ENCODE measurements around the gene PPM1H.

GRCh38 chr12:62966990-62967506, 32.1 kb upstream of the PPM1H start:
- TF ChIP-seq POLR2A (IDR thresholded peaks at IDR 0.05; ENCODE audit: low read length), result no peak
- TF ChIP-seq GATA1 (IDR thresholded peaks at IDR 0.05; ENCODE audit: low read depth, low read length), result no peak
